HepG2 (cell line): ENCODE measurements around the gene AGAP1. TPM values are rescaled to one million over a fixed set of nuclear protein-coding genes. Genes with fewer than 3 reads are reported as not detected.

Experiments used
- HNRNPL ChIP-seq: fragments of 200-400 bp; formaldehyde crosslinking; IDR thresholded peaks from 2 replicates; pipeline ENCODE4 v1.6.1; 2017; ENCODE audit warnings: mild to moderate bottlenecking, low read depth, low read length
- HOMEZ ChIP-seq: IDR thresholded peaks from 2 replicates; pipeline ENCODE4 v1.6.1; 2016; ENCODE audit warnings: low read depth
- KLF12 ChIP-seq: sonication (generic); formaldehyde crosslinking; IDR thresholded peaks from 2 replicates; pipeline ENCODE4 v1.4.0; 2020; ENCODE audit warnings: missing genetic modification reagents, borderline replicate concordance
- PPARG ChIP-seq: conservative IDR thresholded peaks from 2 replicates; pipeline ENCODE4 v1.6.1; 2016; ENCODE audit warnings: missing biosample characterization, missing genetic modification reagents
- SALL2 ChIP-seq: sonication (generic); formaldehyde crosslinking; IDR thresholded peaks from 2 replicates; pipeline ENCODE4 v1.8.1; 2023; ENCODE audit warnings: mild to moderate bottlenecking, missing genetic modification reagents, inconsistent platforms
- SETDB1 ChIP-seq: sonication (generic); formaldehyde crosslinking; IDR thresholded peaks from 2 replicates; pipeline ENCODE4 v1.5.1; 2020; ENCODE audit warnings: missing genetic modification reagents, mild to moderate bottlenecking, borderline replicate concordance
- SNAI1 ChIP-seq: sonication (generic); formaldehyde crosslinking; IDR thresholded peaks from 2 replicates; pipeline ENCODE4 v1.5.0; 2020; ENCODE audit warnings: mild to moderate bottlenecking, missing genetic modification reagents, borderline replicate concordance
- SP140L ChIP-seq: sonication (generic); formaldehyde crosslinking; IDR thresholded peaks from 2 replicates; pipeline ENCODE4 v1.4.0; 2020; ENCODE audit warnings: missing genetic modification reagents, borderline replicate concordance
- STAT6 ChIP-seq: sonication (generic); formaldehyde crosslinking; IDR thresholded peaks from 2 replicates; pipeline ENCODE4 v1.4.0; 2020; ENCODE audit warnings: missing genetic modification reagents, mild to moderate bottlenecking, borderline replicate concordance
- ZBTB26 ChIP-seq: IDR thresholded peaks from 2 replicates; pipeline ENCODE4 v1.6.1; 2016; ENCODE audit warnings: missing compliant biosample characterization, missing genetic modification reagents, borderline replicate concordance
- ZFP62 ChIP-seq: sonication (generic); formaldehyde crosslinking; IDR thresholded peaks from 2 replicates; pipeline ENCODE4 v1.4.0; 2020; ENCODE audit warnings: missing genetic modification reagents
- ZNF180 ChIP-seq: sonication (generic); formaldehyde crosslinking; IDR thresholded peaks from 2 replicates; pipeline ENCODE4 v1.4.0; 2020; ENCODE audit warnings: low read depth, missing genetic modification reagents, borderline replicate concordance
- ZNF224 ChIP-seq: sonication (generic); formaldehyde crosslinking; IDR thresholded peaks from 2 replicates; pipeline ENCODE4 v1.5.0; 2020; ENCODE audit warnings: mild to moderate bottlenecking, missing genetic modification reagents
- ZNF274 ChIP-seq: sonication (generic); formaldehyde crosslinking; IDR thresholded peaks from 2 replicates; pipeline ENCODE4 v1.5.1; 2020; ENCODE audit warnings: mild to moderate bottlenecking, missing genetic modification reagents
- ZNF30 ChIP-seq: sonication (generic); formaldehyde crosslinking; IDR thresholded peaks from 2 replicates; pipeline ENCODE4 v1.5.0; 2020; ENCODE audit warnings: mild to moderate bottlenecking, missing genetic modification reagents
- ZNF619 ChIP-seq: sonication (generic); formaldehyde crosslinking; IDR thresholded peaks from 2 replicates; pipeline ENCODE4 v1.4.0; 2020; ENCODE audit warnings: mild to moderate bottlenecking, missing genetic modification reagents
- ZNF766 ChIP-seq: sonication (generic); formaldehyde crosslinking; IDR thresholded peaks from 2 replicates; pipeline ENCODE4 v1.5.0; 2020; ENCODE audit warnings: missing genetic modification reagents, borderline replicate concordance
- ZNF792 ChIP-seq: IDR thresholded peaks from 2 replicates; pipeline ENCODE4 v1.6.1; 2016
- ZNF83 ChIP-seq: sonication (generic); formaldehyde crosslinking; IDR thresholded peaks from 2 replicates; pipeline ENCODE4 v1.4.0; 2020; ENCODE audit warnings: missing genetic modification reagents, mild to moderate bottlenecking, borderline replicate concordance
- ZSCAN25 ChIP-seq: sonication (generic); formaldehyde crosslinking; IDR thresholded peaks from 2 replicates; pipeline ENCODE4 v1.8.0; 2022; ENCODE audit warnings: mild to moderate bottlenecking, missing genetic modification reagents
- ZXDC ChIP-seq: sonication (generic); formaldehyde crosslinking; IDR thresholded peaks from 2 replicates; pipeline ENCODE4 v1.5.0; 2020; ENCODE audit warnings: mild to moderate bottlenecking, missing genetic modification reagents
- polyA plus RNA-seq, 8 experiments: library from polyadenylated mRNA; depleted of rRNA in 3 of 8; stranded (reverse) in 7 of 8; unstranded in 1 of 8; fragments of >200 nt; fragmentation: Illumina TruSeq in 4 of 8; extraction: Trizol in 4 of 8; gene quantifications; 2 replicates each; pipeline versions ENCODE4 v1.2.1 to v1.2.3, GENCODE V29; 2011 to 2016; ENCODE audit warnings: low read depth in 4 of 8, missing spikeins in 1 of 8, mixed read lengths in 1 of 8; ENCODE audit not compliant: insufficient read depth in 1 of 8
- total RNA-seq, 5 experiments: library from RNA; depleted of rRNA; stranded (reverse); fragments of >200 nt; fragmentation: Illumina TruSeq; extraction: Trizol; gene quantifications; 2 replicates each; pipeline ENCODE4 v1.2.3, GENCODE V29; 2016; ENCODE audit warnings: low read depth in 1 of 5

The AGAP1 gene
- total and polyA plus RNA-seq, 2 of the 13 experiments (the other 11 are each of a cell fraction or from before 2014, with no cell fraction given) = 21.2 to 32.7 TPM

GRCh38 chr2:235577404-235578330 lies 83.8 kb downstream of the AGAP1 start (continued):
- TF ChIP-seq ZXDC (CRISPR knock-in tag) (no peak), HOMEZ (CRISPR knock-in tag) (no peak), PPARG (CRISPR knock-in tag) (no peak), ZFP62 (CRISPR knock-in tag) (no peak), SETDB1 (CRISPR knock-in tag) (no peak), ZNF180 (CRISPR knock-in tag) (no peak), SNAI1 (CRISPR knock-in tag) (no peak), ZSCAN25 (no peak), KLF12 (no peak), ZNF792 (CRISPR knock-in tag) (0 out of 2 replicates have a peak, but pooled peaks have one; percentile 20), ZBTB26 (CRISPR knock-in tag) (0 out of 2 replicates have a peak, but pooled peaks have one; percentile 21), SP140L (CRISPR knock-in tag) (peak; percentile 41; the same call in 1 of the 2 replicates), ZNF619 (CRISPR knock-in tag) (peak; percentile 66; the same call in 1 of the 2 replicates), ZNF766 (no peak), ZNF30 (CRISPR knock-in tag) (no peak), ZNF224 (no peak), HNRNPL (no peak), STAT6 (CRISPR knock-in tag) (peak; percentile 88; the same call in 1 of the 2 replicates), SALL2 (no peak), ZNF274 (CRISPR knock-in tag) (no peak), ZNF83 (CRISPR knock-in tag) (no peak)
